Astrocyte (in vitro differentiated cells and primary cell): Measurements from ENCODE around the gene PSEN1. TPM values are rescaled to one million over a fixed set of nuclear protein-coding genes. Genes with fewer than 3 reads are reported as not detected.

Experiments used
- DNase-seq: peaks from one replicate; pipeline ENCODE4 v3.0.0-alpha.2; 2010; ENCODE audit warnings: low read depth
- FAIRE-seq: peaks from 2 replicates; lab custom pipeline; 2011; peaks lifted over from hg19 to GRCh38; lab: Jason Lieb, UNC
- H2AFZ ChIP-seq: 2 replicates; pipeline ENCODE4 v1.6.0; 2012; ENCODE audit warnings: low read depth, low read length, inconsistent platforms
- H3K27ac ChIP-seq: 2 replicates; pipeline ENCODE4 v1.5.1; 2011; ENCODE audit warnings: low read depth, low read length, inconsistent platforms
- H3K27me3 ChIP-seq: 2 replicates; pipeline ENCODE4 v1.6.0; 2011; ENCODE audit warnings: low read length, inconsistent platforms; ENCODE audit not compliant: insufficient read depth
- H3K36me3 ChIP-seq: 2 replicates; pipeline ENCODE4 v1.5.1; 2011; ENCODE audit warnings: low read length, inconsistent platforms; ENCODE audit not compliant: insufficient read depth
- H3K4me1 ChIP-seq: 2 replicates; pipeline ENCODE4 v1.5.1; 2011; ENCODE audit warnings: low read length, inconsistent platforms; ENCODE audit not compliant: insufficient read depth
- H3K4me2 ChIP-seq: 2 replicates; pipeline ENCODE4 v1.6.0; 2012; ENCODE audit warnings: low read length, inconsistent platforms
- H3K4me3 ChIP-seq: 2 replicates; pipeline ENCODE4 v1.5.1; 2011; ENCODE audit warnings: low read depth, mild to moderate bottlenecking, low read length, inconsistent platforms; ENCODE audit not compliant: insufficient read depth
- H3K79me2 ChIP-seq: 2 replicates; pipeline ENCODE4 v1.6.0; 2012; ENCODE audit warnings: mild to moderate bottlenecking, low read length, inconsistent platforms; ENCODE audit not compliant: insufficient read depth
- H3K9ac ChIP-seq: 2 replicates; pipeline ENCODE4 v1.6.0; 2012; ENCODE audit warnings: mild to moderate bottlenecking, low read length, inconsistent platforms
- H3K9me3 ChIP-seq: 2 replicates; pipeline ENCODE4 v1.5.1; 2012; ENCODE audit warnings: low read depth, mild to moderate bottlenecking, low read length, inconsistent platforms; ENCODE audit not compliant: insufficient read depth
- H4K20me1 ChIP-seq: 2 replicates; pipeline ENCODE4 v1.6.0; 2012; ENCODE audit warnings: low read length, inconsistent platforms; ENCODE audit not compliant: insufficient read depth
- H3K27ac Mint-ChIP-seq: one replicate; pipeline ENCODE4 v1.8.0; 2021; ENCODE audit warnings: mild to moderate bottlenecking, mixed read lengths; ENCODE audit not compliant: unreplicated experiment
- H3K27me3 Mint-ChIP-seq: one replicate; pipeline ENCODE4 v1.8.0; 2021; ENCODE audit warnings: low read depth, mixed read lengths; ENCODE audit not compliant: unreplicated experiment
- H3K36me3 Mint-ChIP-seq: one replicate; pipeline ENCODE4 v1.8.0; 2021; ENCODE audit warnings: low read depth, mixed read lengths; ENCODE audit not compliant: unreplicated experiment
- H3K4me1 Mint-ChIP-seq: one replicate; pipeline ENCODE4 v1.8.0; 2021; ENCODE audit warnings: low read depth, mixed read lengths; ENCODE audit not compliant: unreplicated experiment
- H3K4me3 Mint-ChIP-seq: one replicate; pipeline ENCODE4 v1.8.0; 2021; ENCODE audit warnings: mild to moderate bottlenecking, moderate library complexity, mixed read lengths; ENCODE audit not compliant: unreplicated experiment
- H3K9me3 Mint-ChIP-seq: one replicate; pipeline ENCODE4 v1.8.0; 2021; ENCODE audit warnings: mild to moderate bottlenecking, mixed read lengths; ENCODE audit not compliant: unreplicated experiment
- EZH2 ChIP-seq: IDR thresholded peaks from 2 replicates; pipeline ENCODE4 v1.6.1; 2012; ENCODE audit warnings: mild to moderate bottlenecking, low read length, inconsistent platforms; ENCODE audit not compliant: insufficient read depth
- total RNA-seq: library from RNA; stranded (reverse); gene quantifications from 2 replicates; pipeline ENCODE4 v1.2.1, GENCODE V29; 2021
- TF ChIP-seq, protein P1 (sequence below): IDR thresholded peaks from 2 replicates; pipeline ENCODE4 v1.5.1; 2011; ENCODE audit warnings: low read depth, mild to moderate bottlenecking, inconsistent platforms, low read length, moderate library complexity; ENCODE audit not compliant: insufficient read depth

Gene PSEN1
- total RNA-seq, 1 donor from 2014 or later = 89.5 TPM

GRCh38 chr14:73263606-73264005 lies 127.3 kb downstream of the PSEN1 start:
- Histone ChIP-seq H3K4me1 (no peaks in the 10 kb centered on the region), H3K9ac (no peak overlapping the region), H3K9me3 (no peaks in the 10 kb centered on the region), H3K27me3 (no peaks in the 10 kb centered on the region), H3K36me3 (no peaks in the 10 kb centered on the region), H3K4me2 (no peak overlapping the region), H4K20me1 (no peaks in the 10 kb centered on the region), H3K27ac (no peak overlapping the region), H2AFZ (no peak overlapping the region), H3K79me2 (no peaks in the 10 kb centered on the region), H3K4me3 (no peak overlapping the region)
- TF ChIP-seq EZH2 = no peak
- TF ChIP-seq, protein P1, sequence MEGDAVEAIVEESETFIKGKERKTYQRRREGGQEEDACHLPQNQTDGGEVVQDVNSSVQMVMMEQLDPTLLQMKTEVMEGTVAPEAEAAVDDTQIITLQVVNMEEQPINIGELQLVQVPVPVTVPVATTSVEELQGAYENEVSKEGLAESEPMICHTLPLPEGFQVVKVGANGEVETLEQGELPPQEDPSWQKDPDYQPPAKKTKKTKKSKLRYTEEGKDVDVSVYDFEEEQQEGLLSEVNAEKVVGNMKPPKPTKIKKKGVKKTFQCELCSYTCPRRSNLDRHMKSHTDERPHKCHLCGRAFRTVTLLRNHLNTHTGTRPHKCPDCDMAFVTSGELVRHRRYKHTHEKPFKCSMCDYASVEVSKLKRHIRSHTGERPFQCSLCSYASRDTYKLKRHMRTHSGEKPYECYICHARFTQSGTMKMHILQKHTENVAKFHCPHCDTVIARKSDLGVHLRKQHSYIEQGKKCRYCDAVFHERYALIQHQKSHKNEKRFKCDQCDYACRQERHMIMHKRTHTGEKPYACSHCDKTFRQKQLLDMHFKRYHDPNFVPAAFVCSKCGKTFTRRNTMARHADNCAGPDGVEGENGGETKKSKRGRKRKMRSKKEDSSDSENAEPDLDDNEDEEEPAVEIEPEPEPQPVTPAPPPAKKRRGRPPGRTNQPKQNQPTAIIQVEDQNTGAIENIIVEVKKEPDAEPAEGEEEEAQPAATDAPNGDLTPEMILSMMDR = no peak
- H3K36me3 Mint-ChIP-seq = peaks cover 5% of the 10 kb centered on the region
- H3K27ac Mint-ChIP-seq = no peak overlapping the region
- FAIRE-seq = no peak
- H3K4me1 Mint-ChIP-seq = no peaks in the 10 kb centered on the region
- H3K27me3 Mint-ChIP-seq = peaks cover 6% of the 10 kb centered on the region
- DNase-seq = no peak
- H3K4me3 Mint-ChIP-seq = no peak overlapping the region
- no peaks in the 10 kb centered on the region for H3K9me3 Mint-ChIP-seq

GRCh38 chr14:73264080-73264884 lies 128.0 kb downstream of the PSEN1 start:
- H3K27ac ChIP-seq = no peak overlapping the region
- H3K9me3 Mint-ChIP-seq = no peaks in the 10 kb centered on the region
- H3K36me3 ChIP-seq = no peaks in the 10 kb centered on the region
- no peaks in the 10 kb centered on the region for H4K20me1 ChIP-seq
- DNase-seq (no peak), FAIRE-seq (no peak)
- no peaks in the 10 kb centered on the region for H3K79me2 ChIP-seq
- H3K4me1 ChIP-seq = no peaks in the 10 kb centered on the region
- no peaks in the 10 kb centered on the region for H3K4me1 Mint-ChIP-seq
- TF ChIP-seq EZH2 = no peak
- TF ChIP-seq, protein P1 = no peak
- peaks cover 8% of the 10 kb centered on the region for H3K36me3 Mint-ChIP-seq
- H2AFZ ChIP-seq = no peak overlapping the region
- no peak overlapping the region for H3K4me3 ChIP-seq
- peaks cover 6% of the 10 kb centered on the region for H3K27me3 Mint-ChIP-seq
- no peak overlapping the region for H3K9ac ChIP-seq
- H3K4me3 Mint-ChIP-seq = no peak overlapping the region
- no peak overlapping the region for H3K4me2 ChIP-seq
- no peak overlapping the region for H3K27ac Mint-ChIP-seq
- H3K9me3 ChIP-seq = no peaks in the 10 kb centered on the region
- no peaks in the 10 kb centered on the region for H3K27me3 ChIP-seq
